CD4-positive, alpha-beta T cell (primary cell): ENCODE results near the gene SHISA5. TPM values are rescaled to one million over a fixed set of nuclear protein-coding genes. Genes with fewer than 3 reads are reported as not detected.

Source experiments
- ATAC-seq: fragments of 200-7000 bp; cut with Tn5 transposase; one replicate; pipeline ENCODE4 v1.10.0; 2022; ENCODE audit warnings: mild to moderate bottlenecking; ENCODE audit not compliant: poor library complexity
- CTCF ChIA-PET: fragments of 350-600 bp; sonication (Branson Sonifier 250); formaldehyde crosslinking; loops from one replicate; lab custom pipeline; 2021; ENCODE audit warnings: antibody characterized with exemption, inconsistent platforms; lab: Charles Lee
- POLR2A ChIA-PET: fragments of 350-600 bp; sonication (Branson Sonifier 250); formaldehyde crosslinking; loops from one replicate; lab custom pipeline; 2021; ENCODE audit warnings: antibody characterized with exemption, inconsistent platforms; lab: Charles Lee
- DNase-seq, 14 experiments: peaks; one replicate each; pipeline ENCODE4 v3.0.0-alpha.2; 2013 to 2020; ENCODE audit warnings: mixed read lengths in 2 of 14
- H3K27ac ChIP-seq, 2 donors: one replicate each; pipeline versions ENCODE4 v1.5.1 to v1.7.0; 2013; ENCODE audit warnings: low read length in 2 of 2, low read depth in 1 of 2, mild to moderate bottlenecking in 1 of 2
- H3K27me3 ChIP-seq, 2 experiments: 1 replicate in 1 of 2; 2 replicates in 1 of 2; pipeline versions ENCODE4 v1.6.1 to v1.7.0; 2013; ENCODE audit warnings: low read length in 2 of 2, control low read depth in 1 of 2, mild to moderate bottlenecking in 1 of 2, moderate library complexity in 1 of 2; ENCODE audit not compliant: insufficient read depth in 2 of 2, control insufficient read depth in 1 of 2
- H3K36me3 ChIP-seq: one replicate; pipeline ENCODE4 v1.6.1; 2013; ENCODE audit warnings: low read length, control low read depth; ENCODE audit not compliant: insufficient read depth
- H3K4me1 ChIP-seq: one replicate; pipeline ENCODE4 v1.6.1; 2013; ENCODE audit warnings: low read length, control low read depth; ENCODE audit not compliant: insufficient read depth
- H3K4me3 ChIP-seq: one replicate; pipeline ENCODE4 v1.5.1; 2013; ENCODE audit warnings: mild to moderate bottlenecking, low read length, moderate library complexity
- H3K9me3 ChIP-seq, 2 experiments: 1 replicate in 1 of 2; 2 replicates in 1 of 2; pipeline versions ENCODE4 v1.6.1 to v1.7.0; 2013; ENCODE audit warnings: low read length in 2 of 2, mild to moderate bottlenecking in 2 of 2, control low read depth in 1 of 2, moderate library complexity in 1 of 2; ENCODE audit not compliant: control insufficient read depth in 1 of 2, insufficient read depth in 1 of 2
- H3K27ac Mint-ChIP-seq: one replicate; pipeline ENCODE4 v1.8.0; 2020; ENCODE audit warnings: mixed read lengths
- H3K27me3 Mint-ChIP-seq: one replicate; pipeline ENCODE4 v1.8.0; 2021; ENCODE audit warnings: mixed read lengths
- H3K36me3 Mint-ChIP-seq: one replicate; pipeline ENCODE4 v1.8.0; 2021; ENCODE audit warnings: low read depth, mixed read lengths
- H3K4me1 Mint-ChIP-seq: one replicate; pipeline ENCODE4 v1.8.0; 2021; ENCODE audit warnings: low read depth, mixed read lengths
- H3K4me3 Mint-ChIP-seq: one replicate; pipeline ENCODE4 v1.8.0; 2020; ENCODE audit warnings: mild to moderate bottlenecking, mixed read lengths
- H3K9me3 Mint-ChIP-seq: one replicate; pipeline ENCODE4 v1.8.0; 2020; ENCODE audit warnings: mixed read lengths
- intact Hi-C, 2 experiments: fragments of 100-400 bp; cut with DNase I in 1 of 2; cut with micrococcal nuclease in 1 of 2; formaldehyde crosslinking; loops; one replicate each; pipeline versions ENCODE4 v1.15.1 to v1.9.0; 2023 to 2025; cut with DNase I, micrococcal nuclease
- total RNA-seq, 174 experiments: library from RNA in 2 of 174; stranded (reverse) in 2 of 174; gene quantifications; one replicate each; pipeline ENCODE4 v1.2.3 and lab custom pipeline; 2021 to 2026
- TF ChIP-seq, protein P1 (sequence below): fragments of 200-600 bp; IDR thresholded peaks from one replicate; pipeline ENCODE4 v1.8.0; 2022; ENCODE audit warnings: antibody characterized with exemption, mild to moderate bottlenecking

The SHISA5 gene
- total RNA-seq, 2 experiments from 2014 or later: 102 to 109 TPM

DNA sequence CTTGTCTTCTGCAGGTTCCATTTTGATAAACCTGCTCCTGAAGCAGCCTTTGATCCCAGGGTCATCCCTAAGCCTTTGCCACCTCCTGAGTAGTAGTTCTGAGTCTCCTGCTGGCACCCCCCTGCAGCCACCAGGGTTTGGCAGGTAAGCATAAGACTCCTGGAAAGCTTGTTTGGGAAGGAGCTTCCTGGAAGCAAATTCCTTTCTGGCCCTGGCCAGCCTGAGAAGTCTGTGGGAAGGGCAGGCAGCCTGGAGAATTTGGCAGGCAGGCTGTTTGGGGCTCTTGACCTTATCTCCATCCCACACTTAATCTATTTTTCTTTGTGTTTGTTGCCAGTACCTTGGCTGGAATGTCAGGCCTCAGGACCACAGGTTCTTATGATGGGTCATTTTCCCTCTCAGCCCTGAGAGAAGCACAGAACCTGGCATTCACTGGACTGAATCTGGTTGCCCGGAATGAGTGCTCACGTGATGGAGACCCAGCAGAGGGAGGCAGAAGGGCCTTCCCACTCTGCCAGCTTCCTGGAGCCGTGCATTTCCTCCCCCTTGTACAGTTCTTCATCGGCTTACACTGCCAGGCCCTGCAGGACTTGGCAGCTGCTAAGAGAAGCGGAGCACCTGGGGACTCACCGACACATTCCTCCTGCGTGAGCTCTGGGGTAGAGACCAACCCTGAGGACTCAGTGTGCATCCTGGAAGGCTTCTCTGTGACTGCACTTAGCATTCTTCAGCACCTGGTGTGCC is 44.0 kb downstream of the SHISA5 start:
- H3K27me3 ChIP-seq: no peaks in the 10 kb centered on the region
- Mint-ChIP-seq H3K4me3 (no peak overlapping the region), H3K9me3 (no peaks in the 10 kb centered on the region), H3K27me3 (no peaks in the 10 kb centered on the region), H3K36me3 (peaks cover 42% of the 10 kb centered on the region), H3K4me1 (peaks cover 6% of the 10 kb centered on the region), H3K27ac (no peak overlapping the region)
- DNase-seq: no peak
- H3K27ac ChIP-seq: no peak overlapping the region
- no peak for ATAC-seq
- H3K4me3 ChIP-seq: no peak overlapping the region
- POLR2A ChIA-PET: interaction anchor here (1.8 kb wide), 1 partner anchor 13 kb away, joined by 6 read pairs; no protein-coding TSS in a partner anchor
- peaks cover 50% of the 10 kb centered on the region for H3K36me3 ChIP-seq
- no peaks in the 10 kb centered on the region for H3K9me3 ChIP-seq
- intact Hi-C loops: loop anchor here in 1 of 2 experiments (10.0 kb wide), 1 partner anchor 195 kb away; no protein-coding TSS in a partner anchor
- CTCF ChIA-PET: no interaction called here
- TF ChIP-seq, protein P1, sequence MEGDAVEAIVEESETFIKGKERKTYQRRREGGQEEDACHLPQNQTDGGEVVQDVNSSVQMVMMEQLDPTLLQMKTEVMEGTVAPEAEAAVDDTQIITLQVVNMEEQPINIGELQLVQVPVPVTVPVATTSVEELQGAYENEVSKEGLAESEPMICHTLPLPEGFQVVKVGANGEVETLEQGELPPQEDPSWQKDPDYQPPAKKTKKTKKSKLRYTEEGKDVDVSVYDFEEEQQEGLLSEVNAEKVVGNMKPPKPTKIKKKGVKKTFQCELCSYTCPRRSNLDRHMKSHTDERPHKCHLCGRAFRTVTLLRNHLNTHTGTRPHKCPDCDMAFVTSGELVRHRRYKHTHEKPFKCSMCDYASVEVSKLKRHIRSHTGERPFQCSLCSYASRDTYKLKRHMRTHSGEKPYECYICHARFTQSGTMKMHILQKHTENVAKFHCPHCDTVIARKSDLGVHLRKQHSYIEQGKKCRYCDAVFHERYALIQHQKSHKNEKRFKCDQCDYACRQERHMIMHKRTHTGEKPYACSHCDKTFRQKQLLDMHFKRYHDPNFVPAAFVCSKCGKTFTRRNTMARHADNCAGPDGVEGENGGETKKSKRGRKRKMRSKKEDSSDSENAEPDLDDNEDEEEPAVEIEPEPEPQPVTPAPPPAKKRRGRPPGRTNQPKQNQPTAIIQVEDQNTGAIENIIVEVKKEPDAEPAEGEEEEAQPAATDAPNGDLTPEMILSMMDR: no peak
- H3K4me1 ChIP-seq: peaks cover 11% of the 10 kb centered on the region

DNA sequence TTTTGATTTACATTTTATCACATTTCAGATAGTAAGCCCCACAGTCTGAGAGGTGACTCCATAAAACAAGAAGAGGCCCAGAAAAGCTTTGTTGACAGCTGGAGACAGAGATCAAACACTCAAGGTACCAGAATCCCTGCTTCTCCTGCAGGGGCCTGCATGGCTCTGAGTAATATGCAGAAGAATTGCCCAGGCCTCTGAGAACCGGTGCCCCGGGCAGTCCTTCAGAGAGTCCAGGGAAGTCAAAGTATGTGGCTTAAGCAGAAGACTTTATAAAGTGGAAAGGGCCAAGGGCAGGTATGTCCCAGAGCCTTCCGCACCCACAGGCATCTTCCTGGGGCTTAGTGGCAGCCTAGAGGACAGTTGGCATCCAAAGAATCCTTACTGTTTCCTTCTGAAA is 44.6 kb downstream of the SHISA5 start:
- no peak overlapping the region for H3K27ac Mint-ChIP-seq
- DNase-seq (no peak), ATAC-seq (no peak)
- peaks cover 6% of the 10 kb centered on the region for H3K4me1 Mint-ChIP-seq
- H3K4me1 ChIP-seq: peaks cover 9% of the 10 kb centered on the region
- peaks cover 50% of the 10 kb centered on the region for H3K36me3 ChIP-seq
- H3K27me3 ChIP-seq: no peaks in the 10 kb centered on the region
- H3K9me3 ChIP-seq: no peaks in the 10 kb centered on the region
- H3K36me3 Mint-ChIP-seq: peaks cover 48% of the 10 kb centered on the region
- TF ChIP-seq, protein P1: no peak
- H3K27me3 Mint-ChIP-seq: no peaks in the 10 kb centered on the region
- POLR2A ChIA-PET: no interaction called here
- H3K4me3 ChIP-seq: no peak overlapping the region
- H3K4me3 Mint-ChIP-seq: no peak overlapping the region
- no peaks in the 10 kb centered on the region for H3K9me3 Mint-ChIP-seq
- CTCF ChIA-PET: interaction anchor here (0.9 kb wide), 1 partner anchor 19 kb away, joined by 3 read pairs; the partner anchor contains the start of genes CCDC51 and TMA7
- H3K27ac ChIP-seq: no peak overlapping the region
- intact Hi-C loops: no loop called here

DNA sequence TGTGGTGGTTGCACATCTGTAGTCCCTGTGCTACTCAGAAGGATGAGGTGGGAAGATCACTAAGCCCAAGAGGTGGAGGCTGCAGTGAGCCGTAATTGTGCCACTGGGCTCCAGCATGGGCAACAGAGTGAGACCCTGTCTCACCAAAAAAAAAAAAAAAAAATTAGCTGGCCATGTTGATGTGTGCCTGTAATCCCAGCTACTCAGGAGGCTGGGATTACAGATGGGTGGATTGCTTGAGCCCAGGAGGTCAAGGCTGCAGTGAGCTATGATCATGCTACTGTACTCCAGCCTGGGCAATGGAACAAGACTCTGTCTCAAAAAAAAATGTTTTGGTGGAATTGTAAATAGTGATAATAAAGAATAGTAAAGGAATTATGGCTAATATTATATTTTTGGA is 47.5 kb downstream of the SHISA5 start:
- no peak for ATAC-seq
- peaks cover 76% of the 10 kb centered on the region for H3K36me3 Mint-ChIP-seq
- intact Hi-C loops: no loop called here
- no peak overlapping the region for H3K4me3 Mint-ChIP-seq
- no peak overlapping the region for H3K27ac ChIP-seq
- H3K27me3 Mint-ChIP-seq: no peaks in the 10 kb centered on the region
- H3K9me3 ChIP-seq: no peaks in the 10 kb centered on the region
- H3K27me3 ChIP-seq: no peaks in the 10 kb centered on the region
- TF ChIP-seq, protein P1: no peak
- POLR2A ChIA-PET: interaction anchor here (0.6 kb wide), 1 partner anchor 18 kb away, joined by 3 read pairs; no protein-coding TSS in a partner anchor
- no peak overlapping the region for H3K4me3 ChIP-seq
- H3K4me1 Mint-ChIP-seq: peaks cover 6% of the 10 kb centered on the region
- H3K36me3 ChIP-seq: peaks cover 75% of the 10 kb centered on the region
- H3K9me3 Mint-ChIP-seq: no peaks in the 10 kb centered on the region
- no peak for DNase-seq
- peaks cover 9% of the 10 kb centered on the region for H3K4me1 ChIP-seq
- CTCF ChIA-PET: interaction anchor here (0.7 kb wide), 1 partner anchor 91 kb away, joined by 3 read pairs; no protein-coding TSS in a partner anchor
- H3K27ac Mint-ChIP-seq: no peak overlapping the region
